GM12874 (cell line): ENCODE results near the gene SIGLECL1.

Experiments used
- CTCF ChIP-seq: IDR thresholded peaks from 2 replicates; pipeline ENCODE4 v1.5.1; 2011; ENCODE audit warnings: low read depth, mild to moderate bottlenecking, control low read depth, low read length, moderate library complexity; ENCODE audit not compliant: insufficient read depth

The SIGLECL1 gene

GRCh38 chr19:51271067-51271466 lies 20.2 kb downstream of the SIGLECL1 start:
- TF ChIP-seq CTCF = no peak

DNA sequence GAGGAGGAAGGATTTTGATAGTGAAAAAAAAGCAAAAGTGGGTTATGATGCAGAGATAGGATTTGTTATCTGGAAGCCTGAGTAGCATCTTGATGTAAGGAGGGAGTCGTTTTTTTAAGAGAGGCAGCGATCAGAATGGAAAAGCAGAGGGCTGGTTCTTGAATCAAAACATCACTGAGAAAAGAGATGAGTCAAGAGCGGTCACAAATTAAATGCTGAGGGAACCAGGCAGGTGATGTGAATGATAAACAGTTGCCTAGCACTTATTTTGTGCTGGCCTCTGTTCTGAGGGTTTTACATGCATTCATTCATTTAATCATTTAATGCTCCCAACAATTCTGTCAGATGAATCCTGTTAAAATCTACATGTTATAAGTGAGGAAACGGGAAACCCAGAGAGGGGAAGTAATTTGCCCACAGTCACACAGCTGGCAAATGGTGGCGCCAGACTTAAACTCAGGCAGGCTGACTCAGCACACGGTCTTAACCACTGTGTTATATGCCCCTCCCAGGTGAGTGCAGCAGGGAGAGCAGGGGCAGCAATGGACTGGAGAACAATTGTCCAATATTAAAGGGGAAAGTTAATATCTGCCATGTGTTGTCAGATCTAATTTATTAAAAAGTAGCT lies 21.4 kb downstream of the SIGLECL1 start:
- no peak for TF ChIP-seq CTCF

GRCh38 chr19:51274049-51274770 lies 23.3 kb downstream of the SIGLECL1 start:
- TF ChIP-seq CTCF = no peak

- no peak for TF ChIP-seq CTCF
These were observed 26.2 kb downstream of the SIGLECL1 start for GRCh38 chr19:51277112-51277511.

- TF ChIP-seq CTCF = no peak
These were observed 31.5 kb downstream of the SIGLECL1 start for GRCh38 chr19:51282335-51282734.

DNA sequence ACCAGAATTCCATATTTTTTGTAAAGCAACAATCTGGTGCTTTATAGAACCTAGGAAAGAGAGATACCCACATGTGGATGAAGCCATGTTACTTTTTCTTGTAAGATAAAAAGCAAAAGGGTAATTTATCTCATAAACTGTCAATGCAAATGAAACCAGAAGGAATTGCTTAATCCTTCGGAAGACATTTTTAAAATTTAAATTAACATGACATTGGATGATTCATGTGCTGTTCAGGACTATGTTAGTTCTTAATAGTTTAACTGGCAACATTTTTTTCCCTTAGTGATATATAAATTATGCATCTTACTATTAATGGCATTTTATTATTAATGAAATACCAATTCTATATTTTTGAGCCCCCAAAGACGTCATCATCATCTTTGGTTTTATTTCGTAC lies 34.8 kb downstream of the SIGLECL1 start:
- TF ChIP-seq CTCF = no peak

DNA sequence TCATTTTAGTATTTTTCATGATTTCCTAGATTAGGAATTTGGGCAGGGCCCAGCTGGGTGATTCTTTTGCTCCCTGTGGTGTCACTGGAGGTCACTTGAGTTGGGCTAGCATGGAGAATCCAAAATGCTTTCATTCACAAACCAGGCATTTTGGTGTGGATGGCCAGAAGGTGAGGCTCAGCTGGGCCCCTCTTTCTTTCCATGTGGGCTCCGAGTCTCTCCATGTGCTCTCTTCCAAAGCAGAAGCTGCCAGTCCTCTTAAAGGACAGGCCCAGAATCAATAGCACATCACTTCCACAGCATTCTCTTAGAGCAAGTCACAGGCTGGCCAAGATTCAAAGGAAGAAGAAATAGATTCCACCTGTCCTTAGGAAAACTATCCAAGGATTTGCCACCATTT lies 38.8 kb downstream of the SIGLECL1 start:
- no peak for TF ChIP-seq CTCF
